K562 (cell line): ENCODE results near the gene GPX6. TPM values are rescaled to one million over a fixed set of nuclear protein-coding genes. Genes with fewer than 3 reads are reported as not detected.

Experiments
- ARID1B ChIP-seq: fragments of 450-650 bp; IDR thresholded peaks from 2 replicates; pipeline ENCODE4 v1.6.1; 2016; ENCODE audit warnings: antibody characterized with exemption, mild to moderate bottlenecking, inconsistent platforms
- CBFA2T2 ChIP-seq: fragments of 450-650 bp; conservative IDR thresholded peaks from 2 replicates; pipeline ENCODE4 v1.6.1; 2017; ENCODE audit warnings: mild to moderate bottlenecking
- ETV6 ChIP-seq, 3 experiments: fragments of 150-350 bp in 1 of 3; sonication (generic) in 1 of 3; formaldehyde crosslinking in 1 of 3; IDR thresholded peaks; 2 replicates each; pipeline versions ENCODE4 v1.6.1 to v1.8.0; 2014 to 2022; ENCODE audit warnings: borderline replicate concordance in 2 of 3, low read depth in 2 of 3, antibody characterized with exemption in 1 of 3, low read length in 1 of 3, mild to moderate bottlenecking in 1 of 3, missing genetic modification reagents in 1 of 3
- HDGF ChIP-seq: fragments of 450-650 bp; IDR thresholded peaks from 2 replicates; pipeline ENCODE4 v1.6.1; 2016
- MTA2 ChIP-seq: fragments of 450-650 bp; IDR thresholded peaks from 2 replicates; pipeline ENCODE4 v1.6.1; 2016; ENCODE audit warnings: low read depth
- MYNN ChIP-seq, 2 experiments: sonication (generic); formaldehyde crosslinking in 1 of 2; IDR thresholded peaks; 2 replicates each; pipeline versions ENCODE4 v1.5.0 to v1.6.1; 2016 to 2020; ENCODE audit warnings: antibody characterized with exemption in 1 of 2, missing genetic modification reagents in 1 of 2
- NRF1 ChIP-seq, 2 experiments: fragments of 450-650 bp; IDR thresholded peaks in 1 of 2; conservative IDR thresholded peaks in 1 of 2; 2 replicates each; pipeline ENCODE4 v1.6.1; 2014; ENCODE audit warnings: mild to moderate bottlenecking in 2 of 2
- SMAD3 ChIP-seq: fragments of 450-650 bp; formaldehyde crosslinking; conservative IDR thresholded peaks from 2 replicates; pipeline ENCODE4 v1.4.0; 2020; ENCODE audit warnings: mild to moderate bottlenecking
- TCF3 ChIP-seq: sonication (generic); formaldehyde crosslinking; IDR thresholded peaks from 2 replicates; pipeline ENCODE4 v1.4.0; 2020; ENCODE audit warnings: mild to moderate bottlenecking, missing genetic modification reagents
- ZNF224 ChIP-seq: sonication (generic); formaldehyde crosslinking; IDR thresholded peaks from 2 replicates; pipeline ENCODE4 v1.8.0; 2022; ENCODE audit warnings: mild to moderate bottlenecking, missing genetic modification reagents
- ZNF311 ChIP-seq: fragments of 250-450 bp; sonication (Bioruptor Pico); IDR thresholded peaks from 2 replicates; pipeline ENCODE4 v1.4.0; 2020; ENCODE audit warnings: mild to moderate bottlenecking, moderate library complexity
- ZNF354B ChIP-seq: fragments of 250-450 bp; sonication (Bioruptor Pico); IDR thresholded peaks from 2 replicates; pipeline ENCODE4 v1.4.0; 2020
- ZNF77 ChIP-seq: fragments of 250-450 bp; sonication (Bioruptor Pico); IDR thresholded peaks from 2 replicates; pipeline ENCODE4 v1.5.0; 2020
- polyA plus RNA-seq, 8 experiments: library from polyadenylated mRNA; depleted of rRNA in 4 of 8; stranded (reverse) in 5 of 8; unstranded in 3 of 8; fragments of >200 nt; fragmentation: Nextera tagmentation in 2 of 8; fragmentation: Illumina TruSeq in 1 of 8; extraction: Ambion mirVana in 2 of 8; extraction: Trizol in 1 of 8; gene quantifications; 2 replicates each; pipeline versions ENCODE4 v1.2.1 to v1.2.3, GENCODE V29; 2011 to 2014; ENCODE audit warnings: inconsistent platforms in 1 of 8, missing spikeins in 1 of 8
- total RNA-seq, 7 experiments: library from RNA; depleted of rRNA in 6 of 7; stranded (reverse); fragments of >200 nt in 6 of 7; fragmentation: Illumina TruSeq in 2 of 7; extraction: Trizol in 2 of 7; gene quantifications; 2 replicates each; pipeline versions ENCODE4 v1.2.1 to v1.2.3, GENCODE V29; 2011 to 2021; ENCODE audit warnings: low replicate concordance in 1 of 7
- TF ChIP-seq, protein P1 (sequence below): fragments of 450-650 bp; formaldehyde crosslinking; IDR thresholded peaks from 2 replicates; pipeline ENCODE4 v1.4.0; 2022; ENCODE audit warnings: missing genetic modification characterization
- TF ChIP-seq, protein P2 (sequence below): fragments of 450-650 bp; IDR thresholded peaks from 2 replicates; pipeline ENCODE4 v1.6.1; 2016; ENCODE audit warnings: mild to moderate bottlenecking
- TF ChIP-seq, protein P3 (sequence below): sonication (generic); IDR thresholded peaks from 2 replicates; pipeline ENCODE4 v1.6.1; 2016
- TF ChIP-seq, protein P4 (sequence below), 3 experiments: fragments of 200-800 bp in 1 of 3; fragments of 250-450 bp in 1 of 3; fragments of 450-650 bp in 1 of 3; sonication (Bioruptor Pico) in 1 of 3; sonication (Bioruptor generic) in 1 of 3; formaldehyde crosslinking in 1 of 3; IDR thresholded peaks; 2 replicates each; pipeline versions ENCODE4 v1.6.1 to v1.8.0; 2016 to 2022; ENCODE audit warnings: mild to moderate bottlenecking in 2 of 3, missing genetic modification characterization in 2 of 3, missing compliant biosample characterization in 1 of 3, moderate library complexity in 1 of 3

Gene GPX6
- total and polyA plus RNA-seq, 9 of the 15 experiments (the other 6 are each of a cell fraction or from before 2014, with no cell fraction given) = not detected

DNA sequence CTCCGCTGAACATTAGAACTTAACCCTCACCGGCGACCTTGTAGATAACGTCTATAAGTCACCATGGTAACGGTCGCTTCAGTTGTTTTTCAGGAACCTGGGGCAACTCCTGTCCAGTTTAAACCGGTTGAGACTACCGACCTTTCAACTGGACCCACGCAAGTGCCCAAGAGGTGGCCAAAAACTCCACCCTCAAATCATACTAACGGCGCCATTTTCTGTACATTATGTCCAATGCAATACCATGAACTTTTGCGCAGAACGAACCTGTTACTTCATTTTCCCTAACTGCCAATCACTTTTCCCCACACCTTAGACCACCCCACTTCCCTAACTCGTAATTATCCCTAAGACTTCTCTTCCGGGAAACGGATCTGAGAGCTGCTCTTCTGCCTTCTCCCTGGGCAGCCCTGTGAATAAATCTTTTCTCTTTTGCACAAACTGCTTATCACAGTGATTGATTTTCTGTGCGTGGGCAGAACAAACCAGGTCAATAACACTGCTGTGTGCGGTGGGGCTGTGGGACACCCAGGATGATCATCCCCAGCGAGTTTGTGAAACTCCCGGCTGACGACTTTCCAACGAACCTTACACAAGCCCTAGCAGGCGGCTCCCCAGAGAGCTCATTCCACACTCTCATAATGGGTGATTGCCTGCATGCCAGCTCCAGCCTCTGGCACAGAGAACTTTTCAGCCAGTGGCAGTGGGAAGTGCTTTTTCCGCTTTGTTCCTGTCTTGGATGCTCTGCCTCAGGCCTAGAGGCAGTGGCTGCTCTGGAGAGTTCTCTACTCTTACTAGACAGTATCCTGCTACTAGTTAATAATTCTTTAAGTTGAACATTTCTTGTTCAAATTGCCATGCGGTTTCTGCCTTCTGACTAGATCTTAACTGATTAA lies 38.6 kb upstream of the GPX6 start (continued):
- TF ChIP-seq, protein P1, sequence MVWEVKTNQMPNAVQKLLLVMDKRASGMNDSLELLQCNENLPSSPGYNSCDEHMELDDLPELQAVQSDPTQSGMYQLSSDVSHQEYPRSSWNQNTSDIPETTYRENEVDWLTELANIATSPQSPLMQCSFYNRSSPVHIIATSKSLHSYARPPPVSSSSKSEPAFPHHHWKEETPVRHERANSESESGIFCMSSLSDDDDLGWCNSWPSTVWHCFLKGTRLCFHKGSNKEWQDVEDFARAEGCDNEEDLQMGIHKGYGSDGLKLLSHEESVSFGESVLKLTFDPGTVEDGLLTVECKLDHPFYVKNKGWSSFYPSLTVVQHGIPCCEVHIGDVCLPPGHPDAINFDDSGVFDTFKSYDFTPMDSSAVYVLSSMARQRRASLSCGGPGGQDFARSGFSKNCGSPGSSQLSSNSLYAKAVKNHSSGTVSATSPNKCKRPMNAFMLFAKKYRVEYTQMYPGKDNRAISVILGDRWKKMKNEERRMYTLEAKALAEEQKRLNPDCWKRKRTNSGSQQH = peak; percentile 83
- TF ChIP-seq ZNF77 (CRISPR knock-in tag) = no peak
- TF ChIP-seq ETV6 (IDR thresholded peaks at IDR 0.05; ENCODE audit: borderline replicate concordance in 1 of 2, low read depth in 2 of 2, low read length in 1 of 2) = peak in 1 of 2 experiments; percentile 63; a peak in 1 of 4 replicates
- no peak for TF ChIP-seq ETV6 (CRISPR knock-in tag; IDR thresholded peaks at IDR 0.05; ENCODE audit: borderline replicate concordance)
- peak; percentile 58 for TF ChIP-seq MTA2
- TF ChIP-seq ZNF354B = no peak
- no peak for TF ChIP-seq ZNF311 (CRISPR knock-in tag)
- TF ChIP-seq MYNN (IDR thresholded peaks at IDR 0.05) = peak; percentile 55; the same call in 1 of the 2 replicates
- no peak for TF ChIP-seq MYNN (CRISPR knock-in tag; IDR thresholded peaks at IDR 0.05)
- TF ChIP-seq, protein P2, sequence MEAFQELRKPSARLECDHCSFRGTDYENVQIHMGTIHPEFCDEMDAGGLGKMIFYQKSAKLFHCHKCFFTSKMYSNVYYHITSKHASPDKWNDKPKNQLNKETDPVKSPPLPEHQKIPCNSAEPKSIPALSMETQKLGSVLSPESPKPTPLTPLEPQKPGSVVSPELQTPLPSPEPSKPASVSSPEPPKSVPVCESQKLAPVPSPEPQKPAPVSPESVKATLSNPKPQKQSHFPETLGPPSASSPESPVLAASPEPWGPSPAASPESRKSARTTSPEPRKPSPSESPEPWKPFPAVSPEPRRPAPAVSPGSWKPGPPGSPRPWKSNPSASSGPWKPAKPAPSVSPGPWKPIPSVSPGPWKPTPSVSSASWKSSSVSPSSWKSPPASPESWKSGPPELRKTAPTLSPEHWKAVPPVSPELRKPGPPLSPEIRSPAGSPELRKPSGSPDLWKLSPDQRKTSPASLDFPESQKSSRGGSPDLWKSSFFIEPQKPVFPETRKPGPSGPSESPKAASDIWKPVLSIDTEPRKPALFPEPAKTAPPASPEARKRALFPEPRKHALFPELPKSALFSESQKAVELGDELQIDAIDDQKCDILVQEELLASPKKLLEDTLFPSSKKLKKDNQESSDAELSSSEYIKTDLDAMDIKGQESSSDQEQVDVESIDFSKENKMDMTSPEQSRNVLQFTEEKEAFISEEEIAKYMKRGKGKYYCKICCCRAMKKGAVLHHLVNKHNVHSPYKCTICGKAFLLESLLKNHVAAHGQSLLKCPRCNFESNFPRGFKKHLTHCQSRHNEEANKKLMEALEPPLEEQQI = no peak
- no peak for TF ChIP-seq ZNF224 (CRISPR knock-in tag)
- peak; percentile 71; the same call in 1 of the 2 replicates for TF ChIP-seq HDGF
- TF ChIP-seq, protein P3, sequence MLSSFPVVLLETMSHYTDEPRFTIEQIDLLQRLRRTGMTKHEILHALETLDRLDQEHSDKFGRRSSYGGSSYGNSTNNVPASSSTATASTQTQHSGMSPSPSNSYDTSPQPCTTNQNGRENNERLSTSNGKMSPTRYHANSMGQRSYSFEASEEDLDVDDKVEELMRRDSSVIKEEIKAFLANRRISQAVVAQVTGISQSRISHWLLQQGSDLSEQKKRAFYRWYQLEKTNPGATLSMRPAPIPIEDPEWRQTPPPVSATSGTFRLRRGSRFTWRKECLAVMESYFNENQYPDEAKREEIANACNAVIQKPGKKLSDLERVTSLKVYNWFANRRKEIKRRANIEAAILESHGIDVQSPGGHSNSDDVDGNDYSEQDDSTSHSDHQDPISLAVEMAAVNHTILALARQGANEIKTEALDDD = peak; percentile 60; the same call in 1 of the 2 replicates
- TF ChIP-seq NRF1 (conservative IDR thresholded peaks at IDR 0.05 in 1 of 2, IDR thresholded peaks at IDR 0.05 in 1 of 2) = peak; percentile 76 to 80
- TF ChIP-seq CBFA2T2 = no peak
- TF ChIP-seq SMAD3 (CRISPR knock-in tag) = peak; percentile 80; the same call in 1 of the 2 replicates
- no peak for TF ChIP-seq TCF3 (CRISPR knock-in tag)
- peak; percentile 30 for TF ChIP-seq ARID1B
- TF ChIP-seq, protein P4, sequence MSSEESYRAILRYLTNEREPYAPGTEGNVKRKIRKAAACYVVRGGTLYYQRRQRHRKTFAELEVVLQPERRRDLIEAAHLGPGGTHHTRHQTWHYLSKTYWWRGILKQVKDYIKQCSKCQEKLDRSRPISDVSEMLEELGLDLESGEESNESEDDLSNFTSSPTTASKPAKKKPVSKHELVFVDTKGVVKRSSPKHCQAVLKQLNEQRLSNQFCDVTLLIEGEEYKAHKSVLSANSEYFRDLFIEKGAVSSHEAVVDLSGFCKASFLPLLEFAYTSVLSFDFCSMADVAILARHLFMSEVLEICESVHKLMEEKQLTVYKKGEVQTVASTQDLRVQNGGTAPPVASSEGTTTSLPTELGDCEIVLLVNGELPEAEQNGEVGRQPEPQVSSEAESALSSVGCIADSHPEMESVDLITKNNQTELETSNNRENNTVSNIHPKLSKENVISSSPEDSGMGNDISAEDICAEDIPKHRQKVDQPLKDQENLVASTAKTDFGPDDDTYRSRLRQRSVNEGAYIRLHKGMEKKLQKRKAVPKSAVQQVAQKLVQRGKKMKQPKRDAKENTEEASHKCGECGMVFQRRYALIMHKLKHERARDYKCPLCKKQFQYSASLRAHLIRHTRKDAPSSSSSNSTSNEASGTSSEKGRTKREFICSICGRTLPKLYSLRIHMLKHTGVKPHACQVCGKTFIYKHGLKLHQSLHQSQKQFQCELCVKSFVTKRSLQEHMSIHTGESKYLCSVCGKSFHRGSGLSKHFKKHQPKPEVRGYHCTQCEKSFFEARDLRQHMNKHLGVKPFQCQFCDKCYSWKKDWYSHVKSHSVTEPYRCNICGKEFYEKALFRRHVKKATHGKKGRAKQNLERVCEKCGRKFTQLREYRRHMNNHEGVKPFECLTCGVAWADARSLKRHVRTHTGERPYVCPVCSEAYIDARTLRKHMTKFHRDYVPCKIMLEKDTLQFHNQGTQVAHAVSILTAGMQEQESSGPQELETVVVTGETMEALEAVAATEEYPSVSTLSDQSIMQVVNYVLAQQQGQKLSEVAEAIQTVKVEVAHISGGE (CRISPR knock-in tag; IDR thresholded peaks at IDR 0.05) = peak in 1 of 3 experiments; percentile 42; a peak in 1 of 6 replicates
